ENCODE measurements around the gene WASL. TPM values are rescaled to one million over a fixed set of nuclear protein-coding genes. Genes with fewer than 3 reads are reported as not detected.

Gene WASL
- total RNA-seq, 1 experiment from 2014 or later: 39.3 TPM

DNA sequence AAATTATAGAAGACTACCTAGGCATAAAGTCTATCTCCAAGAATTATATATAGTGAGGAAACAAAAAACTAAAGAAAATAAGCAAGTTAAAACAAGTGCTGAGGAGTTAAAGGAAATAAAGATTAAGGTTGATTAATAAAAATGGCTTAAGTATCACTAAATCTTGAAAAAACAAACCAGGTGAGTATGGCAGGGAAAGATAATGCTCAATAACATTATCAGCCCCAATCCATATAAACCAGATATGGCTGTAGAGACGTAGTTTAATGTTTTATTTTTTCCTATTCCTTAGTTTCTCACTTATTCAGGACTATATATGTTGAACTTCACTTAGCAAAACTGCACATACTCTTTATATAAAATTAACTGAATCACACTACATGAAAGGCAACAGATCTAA is 4.4 kb downstream of the WASL start:
- H3K9me3 Mint-ChIP-seq: no peaks in the 10 kb centered on the region
- no peak overlapping the region for H2BK15ac ChIP-seq (ENCODE audit: low read depth, low read length)

More for the DNA sequence above, 4.4 kb downstream of the WASL start:
- peaks cover 7% of the 10 kb centered on the region for H3K23me2 ChIP-seq (ENCODE audit: insufficient read length, low read depth, low read length, poor library complexity, severe bottlenecking)
- no peak overlapping the region for H4K8ac ChIP-seq (replicated peaks; ENCODE audit: insufficient read length, low read depth, low read length)
- no peak overlapping the region for H2BK120ac ChIP-seq (ENCODE audit: low read depth, low read length, poor library complexity, severe bottlenecking)
- no peak overlapping the region for H2AK5ac ChIP-seq (ENCODE audit: insufficient read length, low read length)
- no peak overlapping the region for H3K27ac ChIP-seq (ENCODE audit: insufficient read length, low read depth, low read length)
- H3K79me2 ChIP-seq (ENCODE audit: insufficient read depth, low read length): peaks cover 44% of the 10 kb centered on the region; the same call in 1 of the 2 replicates
- no peak overlapping the region for H4K91ac ChIP-seq (ENCODE audit: insufficient read length, low read depth, low read length)
- H4K5ac ChIP-seq (ENCODE audit: insufficient read length, low read depth, low read length): no peak overlapping the region
- H3T11ph ChIP-seq (ENCODE audit: low read length): no peak overlapping the region
- no peak overlapping the region for H3K9ac ChIP-seq (ENCODE audit: extremely low read depth, insufficient read length, low read length)
- no peak overlapping the region for H3K4ac ChIP-seq (ENCODE audit: low read depth, low read length)
- Mint-ChIP-seq H3K4me1 (peaks cover 54 to 56% of the 10 kb centered on the region in 2 experiments), H3K27ac (no peak overlapping the region), H3K4me3 (no peak overlapping the region), H3K36me3 (ENCODE audit: insufficient read depth in 1 of 3, low read depth in 3 of 3) (peaks cover 0 to 3% (median 0%) of the 10 kb centered on the region in 3 experiments; a peak in 3 of 7 replicates), H3K27me3 (ENCODE audit: low read depth) (no peaks in the 10 kb centered on the region)
- no peak overlapping the region for H3K18ac ChIP-seq (ENCODE audit: insufficient read length, low read depth, low read length)
- no peaks in the 10 kb centered on the region for H4K20me1 ChIP-seq (ENCODE audit: control insufficient read depth, insufficient read depth, insufficient read length)
- no peaks in the 10 kb centered on the region for H3K27me3 ChIP-seq (ENCODE audit: insufficient read depth, low read length)
- TF ChIP-seq, protein P1, sequence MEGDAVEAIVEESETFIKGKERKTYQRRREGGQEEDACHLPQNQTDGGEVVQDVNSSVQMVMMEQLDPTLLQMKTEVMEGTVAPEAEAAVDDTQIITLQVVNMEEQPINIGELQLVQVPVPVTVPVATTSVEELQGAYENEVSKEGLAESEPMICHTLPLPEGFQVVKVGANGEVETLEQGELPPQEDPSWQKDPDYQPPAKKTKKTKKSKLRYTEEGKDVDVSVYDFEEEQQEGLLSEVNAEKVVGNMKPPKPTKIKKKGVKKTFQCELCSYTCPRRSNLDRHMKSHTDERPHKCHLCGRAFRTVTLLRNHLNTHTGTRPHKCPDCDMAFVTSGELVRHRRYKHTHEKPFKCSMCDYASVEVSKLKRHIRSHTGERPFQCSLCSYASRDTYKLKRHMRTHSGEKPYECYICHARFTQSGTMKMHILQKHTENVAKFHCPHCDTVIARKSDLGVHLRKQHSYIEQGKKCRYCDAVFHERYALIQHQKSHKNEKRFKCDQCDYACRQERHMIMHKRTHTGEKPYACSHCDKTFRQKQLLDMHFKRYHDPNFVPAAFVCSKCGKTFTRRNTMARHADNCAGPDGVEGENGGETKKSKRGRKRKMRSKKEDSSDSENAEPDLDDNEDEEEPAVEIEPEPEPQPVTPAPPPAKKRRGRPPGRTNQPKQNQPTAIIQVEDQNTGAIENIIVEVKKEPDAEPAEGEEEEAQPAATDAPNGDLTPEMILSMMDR (conservative IDR thresholded peaks at IDR 0.05): no peak
- H3K79me1 ChIP-seq (ENCODE audit: insufficient read depth, low read depth, low read length, poor library complexity, severe bottlenecking): no peaks in the 10 kb centered on the region
- WGBS (ENCODE audit: extremely low coverage, insufficient read length, low lambda C conversion rate): no CpG with 5 or more reads among the region's 1 CpG
- H2BK20ac ChIP-seq (ENCODE audit: low read depth, low read length, poor library complexity, severe bottlenecking): no peak overlapping the region
- no peak overlapping the region for H2BK12ac ChIP-seq (ENCODE audit: insufficient read length, low read depth, low read length)
- no peak overlapping the region for H3K4me2 ChIP-seq (ENCODE audit: insufficient read depth, insufficient read length, low read length)
- H2BK5ac ChIP-seq (ENCODE audit: insufficient read length, low read length): no peak overlapping the region
- H3K14ac ChIP-seq (ENCODE audit: insufficient read depth, low read length): no peak overlapping the region
- H3K56ac ChIP-seq (ENCODE audit: insufficient read length, low read depth, low read length): no peak overlapping the region
- no peaks in the 10 kb centered on the region for H3K9me3 ChIP-seq (ENCODE audit: control insufficient read depth, low read depth, low read length)
- no peak overlapping the region for H3K23ac ChIP-seq (ENCODE audit: insufficient read length, low read depth, low read length)
- H2AFZ ChIP-seq (ENCODE audit: low read length): no peak overlapping the region
- peaks cover 4% of the 10 kb centered on the region; the same call in 1 of the 2 replicates for H3K4me1 ChIP-seq (ENCODE audit: insufficient read depth, low read length)
- DNase-seq: no peak
